ENCODE results near the gene PAIP1.

PAIP1 gene

GRCh38 chr5:43584166-43584699 is 27.4 kb upstream of the PAIP1 start:
- H2AFZ ChIP-seq (ENCODE audit: low read depth, low read length) = no peak overlapping the region
- no peaks in the 10 kb centered on the region for H3K9me3 ChIP-seq (ENCODE audit: insufficient read depth, low read length, severe bottlenecking)
- peaks cover 6% of the 10 kb centered on the region; the same call in 1 of the 2 replicates for H3K36me3 ChIP-seq (ENCODE audit: insufficient read depth, low read length)
- no peak overlapping the region for H3K4me2 ChIP-seq (ENCODE audit: insufficient read depth, low read length)
- DNase-seq (no peak), ATAC-seq (ENCODE audit: insufficient read depth, low read depth) (no peak)
- H3K9ac ChIP-seq (ENCODE audit: low read depth, low read length) = no peak overlapping the region
- H3K4me3 ChIP-seq (ENCODE audit: low read depth in 1 of 2, low read length in 2 of 2) = no peak overlapping the region
- H4K20me1 ChIP-seq (ENCODE audit: insufficient read depth, low read length) = no peaks in the 10 kb centered on the region
- TF ChIP-seq, protein P1, sequence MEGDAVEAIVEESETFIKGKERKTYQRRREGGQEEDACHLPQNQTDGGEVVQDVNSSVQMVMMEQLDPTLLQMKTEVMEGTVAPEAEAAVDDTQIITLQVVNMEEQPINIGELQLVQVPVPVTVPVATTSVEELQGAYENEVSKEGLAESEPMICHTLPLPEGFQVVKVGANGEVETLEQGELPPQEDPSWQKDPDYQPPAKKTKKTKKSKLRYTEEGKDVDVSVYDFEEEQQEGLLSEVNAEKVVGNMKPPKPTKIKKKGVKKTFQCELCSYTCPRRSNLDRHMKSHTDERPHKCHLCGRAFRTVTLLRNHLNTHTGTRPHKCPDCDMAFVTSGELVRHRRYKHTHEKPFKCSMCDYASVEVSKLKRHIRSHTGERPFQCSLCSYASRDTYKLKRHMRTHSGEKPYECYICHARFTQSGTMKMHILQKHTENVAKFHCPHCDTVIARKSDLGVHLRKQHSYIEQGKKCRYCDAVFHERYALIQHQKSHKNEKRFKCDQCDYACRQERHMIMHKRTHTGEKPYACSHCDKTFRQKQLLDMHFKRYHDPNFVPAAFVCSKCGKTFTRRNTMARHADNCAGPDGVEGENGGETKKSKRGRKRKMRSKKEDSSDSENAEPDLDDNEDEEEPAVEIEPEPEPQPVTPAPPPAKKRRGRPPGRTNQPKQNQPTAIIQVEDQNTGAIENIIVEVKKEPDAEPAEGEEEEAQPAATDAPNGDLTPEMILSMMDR (IDR thresholded peaks at IDR 0.05; ENCODE audit: borderline replicate concordance, extremely low read depth, low read length, poor library complexity, severe bottlenecking) = no peak
- TF ChIP-seq EZH2 (IDR thresholded peaks at IDR 0.05; ENCODE audit: borderline replicate concordance, low read depth, low read length, severe bottlenecking) = no peak
- no peak overlapping the region for H3K27ac ChIP-seq (ENCODE audit: low read length)
- H3K27me3 ChIP-seq (ENCODE audit: insufficient read depth, low read length, poor library complexity) = no peaks in the 10 kb centered on the region
- no peaks in the 10 kb centered on the region for H3K4me1 ChIP-seq (ENCODE audit: insufficient read depth, low read length)
- no peaks in the 10 kb centered on the region for H3K79me2 ChIP-seq (ENCODE audit: insufficient read depth, low read length)

DNA sequence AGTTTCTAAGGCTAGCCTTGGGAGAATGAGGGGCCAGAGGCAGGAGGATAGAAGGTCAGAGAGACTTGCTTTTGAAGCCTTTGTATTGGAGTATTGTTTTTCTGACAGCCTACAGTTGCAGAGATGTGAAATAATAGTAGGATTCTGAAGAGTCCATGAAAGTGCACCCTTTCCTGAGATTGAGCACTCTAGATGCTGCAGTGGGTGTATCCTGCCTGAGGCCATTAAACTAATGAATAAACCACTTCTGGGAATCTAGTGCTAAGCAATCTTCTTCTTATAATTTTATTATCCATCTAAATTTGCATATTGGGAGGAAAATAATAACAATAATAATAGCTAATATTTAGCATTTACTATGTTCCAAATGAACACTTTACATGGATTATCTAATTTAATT is 26.8 kb upstream of the PAIP1 start:
- Histone ChIP-seq H3K4me1 (ENCODE audit: insufficient read depth, low read length) (no peaks in the 10 kb centered on the region), H4K20me1 (ENCODE audit: insufficient read depth, low read length) (no peaks in the 10 kb centered on the region), H3K79me2 (ENCODE audit: insufficient read depth, low read length) (no peaks in the 10 kb centered on the region), H3K4me2 (ENCODE audit: insufficient read depth, low read length) (no peak overlapping the region), H3K36me3 (ENCODE audit: insufficient read depth, low read length) (peaks cover 6% of the 10 kb centered on the region; the same call in 1 of the 2 replicates), H3K27ac (ENCODE audit: low read length) (no peak overlapping the region), H3K9ac (ENCODE audit: low read depth, low read length) (no peak overlapping the region), H3K4me3 (ENCODE audit: low read depth in 1 of 2, low read length in 2 of 2) (no peak overlapping the region), H2AFZ (ENCODE audit: low read depth, low read length) (no peak overlapping the region), H3K9me3 (ENCODE audit: insufficient read depth, low read length, severe bottlenecking) (no peaks in the 10 kb centered on the region), H3K27me3 (ENCODE audit: insufficient read depth, low read length, poor library complexity) (no peaks in the 10 kb centered on the region)
- ATAC-seq (ENCODE audit: insufficient read depth, low read depth) = no peak
- TF ChIP-seq, protein P1 (IDR thresholded peaks at IDR 0.05; ENCODE audit: borderline replicate concordance, extremely low read depth, low read length, poor library complexity, severe bottlenecking) = no peak
- no peak for TF ChIP-seq EZH2 (IDR thresholded peaks at IDR 0.05; ENCODE audit: borderline replicate concordance, low read depth, low read length, severe bottlenecking)
- no peak for DNase-seq

GRCh38 chr5:43582082-43583005 is 25.5 kb upstream of the PAIP1 start:
- H2AFZ ChIP-seq (ENCODE audit: low read depth, low read length) = no peak overlapping the region
- H3K9ac ChIP-seq (ENCODE audit: low read depth, low read length) = no peak overlapping the region
- ATAC-seq (ENCODE audit: insufficient read depth, low read depth) (no peak), DNase-seq (no peak)
- H3K79me2 ChIP-seq (ENCODE audit: insufficient read depth, low read length) = no peaks in the 10 kb centered on the region
- H3K4me1 ChIP-seq (ENCODE audit: insufficient read depth, low read length) = no peaks in the 10 kb centered on the region
- TF ChIP-seq, protein P1 (IDR thresholded peaks at IDR 0.05; ENCODE audit: borderline replicate concordance, extremely low read depth, low read length, poor library complexity, severe bottlenecking) = no peak
- TF ChIP-seq EZH2 (IDR thresholded peaks at IDR 0.05; ENCODE audit: borderline replicate concordance, low read depth, low read length, severe bottlenecking) = no peak
- H3K4me3 ChIP-seq (ENCODE audit: low read depth in 1 of 2, low read length in 2 of 2) = no peak overlapping the region
- H4K20me1 ChIP-seq (ENCODE audit: insufficient read depth, low read length) = no peaks in the 10 kb centered on the region
- no peak overlapping the region for H3K27ac ChIP-seq (ENCODE audit: low read length)
- H3K36me3 ChIP-seq (ENCODE audit: insufficient read depth, low read length) = peaks cover 6% of the 10 kb centered on the region; the same call in 1 of the 2 replicates
- H3K9me3 ChIP-seq (ENCODE audit: insufficient read depth, low read length, severe bottlenecking) = no peaks in the 10 kb centered on the region
- no peak overlapping the region for H3K4me2 ChIP-seq (ENCODE audit: insufficient read depth, low read length)
- H3K27me3 ChIP-seq (ENCODE audit: insufficient read depth, low read length, poor library complexity) = no peaks in the 10 kb centered on the region
